GM21717 (cell line): Measurements from ENCODE around the gene NADSYN1.
A peak's percentile ranks its signal among the peaks of the same experiment; 100 is the strongest.

Source experiments
- ATAC-seq: cut with Tn5 transposase; IDR thresholded peaks from one replicate; pipeline ENCODE4 v1.9.1; 2021; ENCODE audit warnings: mild to moderate bottlenecking, moderate library complexity; ENCODE audit not compliant: unreplicated experiment

NADSYN1 gene

DNA sequence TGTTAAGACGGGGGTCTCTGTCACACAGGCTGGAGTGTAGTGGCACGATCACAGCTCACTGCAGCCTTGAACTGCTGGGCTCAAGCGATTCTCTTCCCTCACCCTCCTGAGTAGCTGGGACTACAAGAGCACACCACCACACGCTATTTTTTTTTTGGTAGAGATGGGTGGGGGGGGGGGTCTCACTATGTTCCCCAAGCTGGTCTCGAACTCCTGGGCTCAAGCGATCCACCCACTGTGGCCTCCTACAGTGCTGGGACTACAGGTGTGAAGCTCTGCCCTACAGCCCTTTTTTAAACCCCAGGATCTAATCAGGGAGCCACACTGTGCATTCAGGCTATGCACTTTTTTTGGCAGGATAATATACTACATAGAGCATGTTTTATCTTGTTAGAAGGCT, 3.4 kb upstream of the NADSYN1 start:
- no peak for ATAC-seq

DNA sequence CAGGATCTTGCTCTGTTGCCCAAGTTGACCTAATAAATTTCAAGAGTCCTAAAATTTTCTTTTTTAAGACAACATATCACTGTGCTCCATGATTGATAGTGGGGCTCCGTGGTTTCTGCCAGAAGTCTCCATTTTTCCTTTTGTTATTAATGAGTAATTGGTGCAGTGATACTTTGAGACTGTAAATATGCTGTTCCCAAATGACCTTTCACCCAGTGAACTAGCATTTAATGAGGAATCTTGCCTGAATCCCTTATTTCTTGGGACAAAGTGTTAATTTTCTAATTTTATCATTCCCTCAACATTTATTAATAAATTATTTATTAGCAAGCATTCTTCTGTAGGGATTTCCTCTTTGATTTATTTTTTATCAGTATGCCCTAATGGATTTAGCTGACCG, 2.5 kb upstream of the NADSYN1 start:
- ATAC-seq = no peak

DNA sequence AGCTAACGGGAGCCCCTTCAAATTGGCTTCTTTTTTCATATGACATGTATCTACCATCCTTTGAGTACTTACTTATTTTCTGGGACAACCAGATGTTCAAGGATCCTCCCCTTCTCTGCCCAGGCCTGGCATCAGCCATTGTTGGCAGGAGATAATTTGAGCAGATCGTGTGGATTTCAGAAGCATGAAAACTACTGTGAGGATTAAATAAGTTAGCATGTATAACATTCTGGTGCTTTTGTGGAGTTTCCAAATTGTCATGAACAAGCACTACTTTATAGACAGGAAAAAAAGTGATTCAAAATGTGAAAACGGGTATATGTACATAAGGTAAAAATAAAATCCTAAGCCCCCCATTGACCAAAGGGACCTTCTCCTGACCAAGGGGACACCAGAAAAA, 2.1 kb upstream of the NADSYN1 start:
- no peak for ATAC-seq

DNA sequence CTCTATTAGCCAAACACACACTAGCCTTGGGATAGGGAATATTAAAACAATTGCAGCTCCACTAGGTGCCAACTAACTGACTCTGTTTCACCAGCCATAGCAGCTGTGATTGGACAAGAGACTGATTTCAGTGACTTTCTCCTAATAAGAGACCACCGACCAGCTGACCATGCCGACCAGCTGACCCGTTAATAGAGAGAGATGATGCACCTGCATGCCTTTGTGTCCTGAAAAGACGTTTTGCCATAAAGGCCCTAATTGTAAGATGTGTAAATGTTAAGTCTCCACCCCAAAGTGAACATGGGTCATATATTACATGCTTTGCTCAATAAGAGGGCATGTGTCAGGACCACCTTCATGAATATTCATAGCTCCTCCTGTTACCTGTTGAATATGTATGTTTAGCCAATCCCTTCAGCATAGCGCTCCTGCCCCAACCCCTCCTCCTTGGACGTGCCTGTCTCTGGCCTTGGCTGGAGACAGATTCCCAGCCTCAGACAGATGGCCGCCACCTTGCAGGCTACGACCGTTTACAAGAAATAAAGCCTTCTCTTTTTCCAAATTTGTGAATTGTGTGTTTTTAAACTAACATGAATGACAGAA, 1.3 kb upstream of the NADSYN1 start:
- no peak for ATAC-seq

DNA sequence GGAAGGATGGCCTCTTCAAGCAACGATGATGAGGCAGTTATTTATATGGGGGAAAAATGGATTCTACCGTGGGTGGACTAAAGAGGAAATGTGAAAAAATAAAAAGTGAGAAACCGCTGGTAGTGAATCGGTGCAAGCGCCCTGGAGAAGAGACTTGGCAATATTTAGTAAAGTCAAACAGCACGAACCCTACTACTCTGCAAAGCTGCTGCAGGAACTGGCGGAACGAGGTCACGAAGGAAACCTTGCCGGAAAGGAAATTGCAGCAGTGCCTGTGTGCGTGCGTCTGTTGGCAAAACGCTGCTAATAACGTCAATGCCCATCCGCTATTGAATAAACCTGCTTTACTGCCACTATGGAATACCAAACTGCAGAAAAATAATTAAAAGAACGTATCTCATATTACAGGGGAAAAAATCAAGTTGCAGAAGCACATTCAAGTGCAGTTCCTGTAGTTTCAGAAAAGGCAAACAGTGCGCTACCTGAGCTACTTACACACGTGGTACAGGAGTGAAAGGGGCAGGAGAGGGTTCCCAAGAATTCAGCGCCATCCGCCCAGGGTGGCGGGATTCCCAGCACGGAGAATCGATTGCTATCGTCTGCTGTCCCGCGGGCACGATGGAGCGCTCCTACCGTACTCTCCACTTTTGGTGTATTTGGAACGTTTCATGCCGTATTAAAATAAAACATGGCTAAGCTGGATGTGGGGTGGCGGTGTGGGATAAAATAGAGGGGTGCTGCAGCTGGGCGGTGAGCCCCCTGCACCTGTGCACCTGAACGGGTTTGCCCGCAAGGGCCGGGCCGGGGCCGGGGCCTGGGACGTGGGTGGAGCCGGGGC, 585 bp upstream of the NADSYN1 start:
- ATAC-seq = peak; percentile 0

DNA sequence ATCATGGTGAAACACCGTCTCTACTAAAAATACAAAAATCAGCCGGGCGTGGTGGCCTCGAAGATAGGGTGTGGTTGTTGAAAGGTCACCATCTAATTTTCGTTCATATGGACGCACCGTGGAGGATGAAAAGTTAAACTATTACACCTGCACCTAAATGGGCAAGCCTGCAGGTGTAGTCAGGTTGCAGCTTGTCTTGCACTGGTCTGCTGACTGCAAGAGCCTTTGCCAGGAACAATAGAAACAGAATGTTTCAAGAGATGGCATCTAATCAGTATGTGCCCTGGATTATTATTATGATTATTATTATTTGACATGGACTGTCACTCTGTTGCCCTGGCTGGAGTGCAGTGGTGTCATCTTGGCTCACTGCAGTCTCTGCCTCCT, 908 bp downstream of the NADSYN1 start:
- ATAC-seq = no peak

DNA sequence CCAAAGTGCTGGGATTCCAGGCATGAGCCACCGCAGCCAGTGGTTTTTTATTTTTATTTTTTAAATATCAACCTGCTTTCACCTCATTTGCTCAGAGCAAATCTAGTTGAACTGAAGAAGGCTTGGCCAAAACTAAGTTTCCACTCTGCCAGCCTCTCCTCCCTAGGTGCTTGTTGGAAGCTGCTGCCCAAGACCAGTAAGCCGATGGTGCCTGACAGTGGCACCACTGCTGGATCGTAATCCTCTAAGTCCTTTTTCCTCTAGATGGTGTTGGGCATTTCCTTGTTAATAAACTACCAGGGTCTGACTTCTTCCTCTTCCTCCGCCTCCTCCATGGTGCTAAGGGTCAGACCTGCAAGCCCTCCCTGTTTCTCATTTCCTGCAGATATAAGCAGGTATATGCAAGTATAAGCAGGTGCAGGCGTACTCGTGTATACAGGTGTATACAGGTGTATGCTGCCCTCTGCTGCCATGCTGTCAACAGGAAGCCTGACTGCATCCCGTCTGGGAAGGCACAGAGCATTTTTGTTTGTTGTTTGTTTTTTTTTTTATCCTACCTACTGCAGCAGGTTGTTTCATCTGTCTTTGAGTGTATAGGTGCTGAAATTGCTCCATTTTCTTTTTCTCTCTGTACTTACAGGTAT, 1.6 kb downstream of the NADSYN1 start:
- no peak for ATAC-seq

DNA sequence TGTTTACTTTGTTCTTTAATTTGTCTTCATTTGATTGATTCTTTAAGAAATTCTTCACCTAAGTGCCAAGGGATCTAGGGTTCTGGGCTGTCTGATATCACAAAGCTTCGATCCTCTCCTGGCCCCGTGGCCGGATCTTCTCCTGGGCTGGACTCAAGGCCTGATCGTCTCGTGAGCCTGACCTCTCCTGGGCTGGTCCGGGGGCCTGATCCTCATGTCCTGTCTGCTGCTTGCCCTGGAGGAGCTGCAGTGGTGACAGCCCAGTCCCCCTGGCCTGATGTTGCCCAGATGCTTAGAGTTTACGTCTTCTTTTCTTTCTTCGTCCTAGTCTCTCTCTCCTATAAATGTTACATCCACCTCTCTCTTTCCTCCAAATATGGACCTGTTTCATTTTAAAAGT, 3.3 kb downstream of the NADSYN1 start:
- no peak for ATAC-seq

DNA sequence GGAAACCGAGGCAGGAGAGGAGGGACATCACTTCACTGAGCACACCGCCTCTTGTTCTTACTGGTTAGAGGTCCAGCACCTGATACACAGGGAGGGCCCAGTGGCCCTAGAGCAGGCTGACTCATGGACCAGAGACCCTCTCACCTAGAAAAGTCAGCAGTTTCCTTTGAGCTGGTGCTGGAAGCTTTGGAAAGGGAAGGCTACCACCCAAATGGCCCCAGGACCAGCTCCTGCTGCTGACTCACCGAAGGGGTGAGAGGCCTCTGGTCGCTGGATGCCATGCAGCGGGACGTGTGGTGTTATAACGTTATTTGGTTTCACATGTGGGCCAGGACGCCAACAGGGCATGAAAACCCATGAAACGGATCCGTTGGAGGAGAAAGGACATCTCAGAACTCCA, 3.8 kb downstream of the NADSYN1 start:
- ATAC-seq = no peak

DNA sequence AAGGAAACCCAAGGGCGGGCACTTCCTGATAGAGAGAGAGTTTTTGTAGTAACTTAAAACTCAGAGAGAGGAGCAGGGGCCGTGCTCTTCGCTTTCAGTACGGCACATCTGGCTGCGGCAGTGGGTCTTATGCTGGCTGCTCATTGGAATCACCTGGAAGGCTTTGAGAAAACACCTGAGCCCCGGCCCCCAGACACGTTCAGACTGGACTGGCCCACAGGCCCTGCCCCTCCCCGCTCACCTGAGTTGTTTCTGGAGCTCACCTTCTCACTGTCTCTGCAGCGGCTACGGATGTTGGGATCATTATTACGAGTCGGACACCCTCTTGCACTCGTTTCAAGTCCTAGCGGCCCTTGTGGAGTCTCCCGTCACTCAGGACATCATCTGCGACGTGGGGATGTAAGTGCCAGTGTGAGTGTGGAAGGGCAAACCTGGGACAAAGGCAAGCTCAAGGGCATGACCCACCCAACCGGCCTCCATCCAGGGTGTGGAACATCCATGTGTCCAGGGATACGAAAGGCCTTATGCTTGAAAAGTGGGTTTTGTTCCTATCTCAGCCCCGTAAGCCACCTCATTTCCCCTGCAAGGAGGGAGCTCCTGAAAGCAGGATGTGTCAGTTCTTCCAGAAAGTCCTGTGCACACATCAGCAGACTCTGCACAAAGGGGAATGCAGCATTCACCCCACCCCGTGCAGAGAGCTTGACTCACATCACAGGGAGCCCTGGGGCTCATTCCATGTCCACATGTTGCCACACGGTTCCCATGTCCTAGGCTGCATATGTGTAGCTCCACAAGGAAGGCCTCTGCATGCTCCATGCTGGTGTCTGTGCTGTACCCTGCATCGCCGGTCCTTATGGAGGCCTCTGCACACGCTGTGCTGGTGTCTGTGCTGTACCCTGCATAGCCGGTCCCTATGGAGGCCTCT, 5.4 kb downstream of the NADSYN1 start:
- ATAC-seq = no peak

DNA sequence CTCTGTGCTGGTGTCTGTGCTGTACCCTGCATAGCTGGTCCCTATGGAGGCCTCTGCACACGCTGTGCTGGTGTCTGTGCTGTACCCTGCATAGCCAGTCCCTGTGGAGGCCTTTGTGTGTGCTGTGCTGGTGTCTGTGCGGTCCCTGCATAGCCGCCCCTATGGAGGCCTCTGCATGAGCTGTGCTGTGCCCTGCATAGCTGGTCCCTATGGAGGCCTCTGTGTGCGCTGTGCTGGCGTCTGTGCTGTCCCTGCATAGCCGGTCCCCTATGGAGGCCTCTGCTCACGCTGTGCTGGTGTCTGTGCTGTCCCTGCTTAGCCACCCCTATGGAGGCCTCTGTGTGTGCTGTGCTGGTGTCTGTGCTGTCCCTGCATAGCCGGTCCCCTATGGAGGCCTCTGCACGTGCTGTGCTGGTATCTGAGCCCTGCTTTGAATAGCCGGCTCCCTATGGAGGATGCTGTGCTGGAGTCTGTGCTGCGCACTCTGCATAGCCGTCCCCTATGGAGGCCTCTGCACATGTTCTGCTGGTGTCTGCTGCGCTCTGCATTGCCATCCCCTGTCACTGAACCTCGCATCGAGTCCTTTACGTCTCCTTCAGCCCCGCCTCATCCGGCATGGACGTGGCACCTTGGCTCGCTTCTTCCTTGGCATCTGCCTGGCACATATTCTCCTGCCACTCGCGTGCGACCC, 6.2 kb downstream of the NADSYN1 start:
- no peak for ATAC-seq

DNA sequence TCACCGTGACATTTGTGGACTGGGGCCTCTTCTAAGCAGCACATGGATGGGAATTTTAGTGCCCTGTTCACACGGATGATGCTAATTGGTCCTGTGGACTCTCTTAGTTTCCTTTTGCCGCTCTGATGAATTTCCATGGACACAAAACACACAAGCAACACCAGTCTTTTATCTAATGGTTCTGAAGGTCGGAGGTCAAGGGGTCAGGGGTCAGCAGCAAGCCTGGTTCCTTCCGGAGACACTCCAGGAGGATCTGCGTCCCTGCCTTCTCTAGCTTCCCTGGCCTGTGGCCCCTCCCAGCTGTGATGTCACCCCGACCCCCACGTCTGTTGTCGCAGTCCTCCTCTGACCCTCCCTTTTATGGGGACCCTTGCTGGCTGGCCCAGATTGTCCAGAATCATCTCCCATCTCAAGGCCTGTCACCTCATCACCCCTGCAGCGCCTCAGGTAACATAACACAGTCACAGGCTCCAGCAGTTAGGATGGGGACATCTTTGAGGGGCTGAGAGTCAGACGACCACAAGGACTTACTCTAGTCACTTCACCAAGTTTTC, 6.8 kb downstream of the NADSYN1 start:
- no peak for ATAC-seq

DNA sequence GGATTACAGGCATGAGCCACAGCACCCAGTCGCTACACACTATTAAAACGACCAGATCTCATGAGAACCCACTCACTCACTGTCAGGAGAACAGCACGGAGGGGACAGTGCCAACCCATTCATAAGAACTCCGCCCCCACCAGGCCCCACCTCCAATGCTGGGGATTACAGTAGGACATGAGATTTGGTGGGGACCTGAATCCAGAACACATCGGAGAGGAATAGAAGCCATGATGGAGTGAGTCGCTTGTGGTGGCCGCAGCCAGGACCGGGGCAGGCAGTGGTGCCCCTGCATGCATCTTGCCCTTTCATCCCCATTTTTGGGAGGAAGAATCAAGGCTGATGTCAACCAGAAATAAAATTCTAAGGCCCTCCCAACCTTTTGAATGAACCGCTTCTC, 8.7 kb downstream of the NADSYN1 start:
- ATAC-seq = no peak

DNA sequence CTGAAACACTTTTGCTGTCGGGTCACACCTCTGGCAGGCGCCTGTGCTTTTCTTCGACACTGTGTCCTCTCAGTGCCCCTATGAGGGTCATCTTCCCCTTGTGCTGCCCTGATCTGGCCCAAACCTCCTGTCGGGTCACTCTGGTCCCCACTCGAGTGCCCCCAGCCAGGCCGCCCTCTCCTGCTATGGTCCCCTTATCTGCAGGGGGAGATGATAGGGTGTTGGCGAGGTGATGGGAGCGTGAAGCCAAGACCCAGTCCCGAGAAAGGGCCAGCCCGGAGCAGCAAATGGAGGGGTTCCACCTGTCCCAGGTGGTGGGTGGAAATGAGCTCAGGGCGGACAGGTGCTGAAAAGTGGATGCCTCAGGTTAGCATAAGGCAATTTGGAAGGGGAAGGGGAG, 9.7 kb downstream of the NADSYN1 start:
- ATAC-seq = no peak

DNA sequence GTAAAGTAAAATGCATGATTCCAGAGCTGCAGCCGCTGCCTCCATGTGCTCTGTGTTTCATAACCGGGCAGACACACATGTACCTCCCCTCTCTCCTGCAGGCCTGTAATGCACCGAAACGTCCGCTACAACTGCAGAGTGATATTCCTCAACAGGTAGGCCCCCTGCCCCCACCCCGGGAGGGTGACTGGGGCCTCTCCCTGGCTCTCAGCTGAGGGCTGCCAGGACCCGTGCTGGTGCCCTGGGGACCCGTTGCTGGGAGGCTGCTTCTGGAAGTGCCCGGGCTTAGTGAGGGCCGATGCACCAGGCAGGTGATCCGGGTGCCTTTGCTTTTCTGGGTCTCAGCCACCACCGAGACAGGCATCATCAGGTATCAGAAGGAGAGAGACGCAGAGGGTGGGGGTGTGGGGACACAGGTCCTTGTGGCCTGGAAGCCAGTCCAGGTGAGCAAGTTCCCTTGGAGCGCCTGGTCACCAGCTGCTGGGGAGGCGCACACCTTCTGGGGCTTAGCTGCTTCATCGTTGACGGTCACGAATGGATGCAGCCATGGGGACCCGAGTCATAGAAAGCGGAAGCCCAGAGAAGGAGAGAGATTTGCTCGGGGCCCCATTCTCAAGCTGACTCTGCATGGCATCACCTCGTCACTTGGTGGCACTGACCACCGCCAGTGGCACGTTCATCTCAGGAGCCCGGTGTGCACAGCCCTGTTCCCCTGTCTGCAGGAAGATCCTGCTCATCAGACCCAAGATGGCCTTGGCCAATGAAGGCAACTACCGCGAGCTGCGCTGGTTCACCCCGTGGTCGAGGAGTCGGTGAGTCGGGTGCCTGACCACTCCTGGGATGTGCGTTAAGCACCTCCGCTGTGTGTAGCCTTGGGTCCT, 10.6 kb downstream of the NADSYN1 start:
- no peak for ATAC-seq

DNA sequence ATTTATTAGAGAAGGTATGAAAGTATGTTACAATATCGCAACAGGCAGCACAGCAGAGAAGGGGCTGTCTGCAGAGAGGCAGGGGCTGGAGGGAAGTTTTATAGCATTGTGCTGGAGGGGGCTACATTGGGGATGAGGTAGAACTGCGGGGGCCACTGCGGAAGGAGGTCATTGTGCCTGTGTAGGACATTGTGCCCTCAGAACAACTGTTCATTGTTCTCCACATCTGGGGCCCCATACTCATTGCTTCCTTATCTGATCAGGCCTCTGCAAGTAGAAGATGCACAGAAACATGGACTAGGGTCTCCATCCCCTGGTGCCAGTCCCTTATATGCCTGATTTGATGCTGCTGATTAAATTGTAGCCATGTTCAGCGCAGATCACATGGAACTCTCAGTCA, 12.1 kb downstream of the NADSYN1 start:
- no peak for ATAC-seq

DNA sequence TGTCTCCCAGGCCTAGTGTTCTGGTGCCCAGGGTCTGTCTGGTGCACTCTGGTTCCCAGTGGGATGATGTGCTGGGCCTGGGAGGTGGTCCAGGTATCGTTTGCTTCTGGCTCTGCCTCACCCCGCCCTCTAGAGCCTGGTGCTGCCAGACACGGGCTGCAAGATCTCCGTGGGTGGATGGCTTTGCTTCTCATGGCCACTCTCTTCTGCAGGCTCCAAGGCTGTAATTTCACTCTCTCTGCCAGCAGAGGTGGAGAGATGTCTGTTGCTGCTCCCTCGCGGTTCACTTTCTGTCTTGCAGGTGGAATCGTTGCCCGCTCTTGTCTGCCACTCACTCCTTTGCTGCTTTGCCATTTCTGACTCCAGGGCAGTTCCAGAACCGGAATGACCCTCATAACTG, 13.4 kb downstream of the NADSYN1 start:
- ATAC-seq = no peak

DNA sequence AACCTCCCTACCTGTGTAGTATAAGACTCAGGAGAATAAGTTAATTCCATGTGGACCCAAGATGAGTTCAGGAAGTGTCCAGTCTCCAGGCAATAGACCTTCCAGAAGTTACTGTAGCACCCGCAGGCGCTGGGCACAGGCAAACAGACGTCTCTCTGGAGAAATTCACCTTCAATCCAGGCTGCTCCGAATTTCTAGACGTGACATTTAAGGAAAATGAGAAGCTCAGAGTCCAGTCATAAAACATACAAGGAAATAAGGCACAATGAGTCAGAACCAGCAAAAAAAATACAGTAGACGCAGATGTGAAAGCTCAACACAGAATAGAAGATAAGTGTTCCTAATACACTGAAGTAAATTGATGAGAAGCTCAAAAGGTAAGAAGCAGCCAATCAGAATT, 14.2 kb downstream of the NADSYN1 start:
- no peak for ATAC-seq

DNA sequence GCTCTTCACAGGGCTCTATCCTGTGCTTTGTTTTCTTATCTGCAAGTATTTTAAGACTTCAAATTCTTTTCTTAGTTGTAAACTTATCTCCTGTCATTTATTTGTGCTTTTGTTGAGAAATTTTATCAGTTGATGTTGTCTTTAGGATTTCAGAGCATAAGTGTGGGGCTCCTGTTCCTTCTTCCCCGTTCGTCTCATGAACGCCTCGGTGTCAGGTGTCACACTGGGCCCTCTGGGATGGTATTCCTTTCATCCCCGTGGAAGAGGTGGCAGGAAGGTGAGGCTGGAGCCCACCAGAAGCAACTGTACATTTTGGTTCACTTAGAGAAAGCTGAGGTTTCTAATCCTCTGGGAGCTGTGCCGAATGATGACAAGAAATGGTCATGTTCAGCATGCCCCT, 17.9 kb downstream of the NADSYN1 start:
- ATAC-seq = no peak
